ENCODE measurements around the gene PDE1C. TPM values are rescaled to one million over a fixed set of nuclear protein-coding genes. Genes with fewer than 3 reads are reported as not detected.
"Not testable (repeated sequence)": the region's sequence is repeated elsewhere in the genome, so short reads cannot be mapped to it uniquely, and the experiment has no call there.

PDE1C gene
- total and polyA plus RNA-seq, 2 experiments from 2014 or later, result 0.38 to 2.3 TPM

DNA sequence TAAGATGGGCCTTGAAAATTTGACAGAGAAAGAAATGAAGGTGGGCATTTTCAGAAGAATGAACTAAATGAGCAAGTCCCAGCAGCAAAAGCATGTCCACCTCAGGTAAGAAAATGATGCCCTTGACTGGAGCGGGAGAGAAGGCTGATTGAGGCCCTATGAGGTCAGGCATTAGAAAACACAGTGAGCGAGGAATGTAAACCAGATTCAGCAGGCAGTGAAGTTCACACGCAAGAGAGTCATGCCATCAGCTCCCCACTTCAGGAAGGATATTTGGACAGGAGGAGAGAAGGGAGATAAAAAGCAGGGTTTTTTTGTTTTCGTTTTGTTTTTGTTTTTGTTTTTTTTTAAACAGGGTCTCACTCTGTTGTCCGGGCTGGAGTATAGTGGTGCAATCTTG, 216.8 kb downstream of the PDE1C start:
- Histone ChIP-seq H3K4me1 (ENCODE audit: low read depth) (no peaks in the 10 kb centered on the region), H3K36me3 (no peaks in the 10 kb centered on the region), H3K27me3 (no peaks in the 10 kb centered on the region), H3K9me3 (ENCODE audit: low read depth) (no peaks in the 10 kb centered on the region), H3K27ac (no peak overlapping the region), H3K4me3 (no peak overlapping the region)
- DNase-seq (ENCODE audit: low read depth in 1 of 2, low spot score in 1 of 2), result no peak
- TF ChIP-seq, protein P1, sequence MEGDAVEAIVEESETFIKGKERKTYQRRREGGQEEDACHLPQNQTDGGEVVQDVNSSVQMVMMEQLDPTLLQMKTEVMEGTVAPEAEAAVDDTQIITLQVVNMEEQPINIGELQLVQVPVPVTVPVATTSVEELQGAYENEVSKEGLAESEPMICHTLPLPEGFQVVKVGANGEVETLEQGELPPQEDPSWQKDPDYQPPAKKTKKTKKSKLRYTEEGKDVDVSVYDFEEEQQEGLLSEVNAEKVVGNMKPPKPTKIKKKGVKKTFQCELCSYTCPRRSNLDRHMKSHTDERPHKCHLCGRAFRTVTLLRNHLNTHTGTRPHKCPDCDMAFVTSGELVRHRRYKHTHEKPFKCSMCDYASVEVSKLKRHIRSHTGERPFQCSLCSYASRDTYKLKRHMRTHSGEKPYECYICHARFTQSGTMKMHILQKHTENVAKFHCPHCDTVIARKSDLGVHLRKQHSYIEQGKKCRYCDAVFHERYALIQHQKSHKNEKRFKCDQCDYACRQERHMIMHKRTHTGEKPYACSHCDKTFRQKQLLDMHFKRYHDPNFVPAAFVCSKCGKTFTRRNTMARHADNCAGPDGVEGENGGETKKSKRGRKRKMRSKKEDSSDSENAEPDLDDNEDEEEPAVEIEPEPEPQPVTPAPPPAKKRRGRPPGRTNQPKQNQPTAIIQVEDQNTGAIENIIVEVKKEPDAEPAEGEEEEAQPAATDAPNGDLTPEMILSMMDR (IDR thresholded peaks at IDR 0.05; ENCODE audit: low read depth, low read length), result no peak

DNA sequence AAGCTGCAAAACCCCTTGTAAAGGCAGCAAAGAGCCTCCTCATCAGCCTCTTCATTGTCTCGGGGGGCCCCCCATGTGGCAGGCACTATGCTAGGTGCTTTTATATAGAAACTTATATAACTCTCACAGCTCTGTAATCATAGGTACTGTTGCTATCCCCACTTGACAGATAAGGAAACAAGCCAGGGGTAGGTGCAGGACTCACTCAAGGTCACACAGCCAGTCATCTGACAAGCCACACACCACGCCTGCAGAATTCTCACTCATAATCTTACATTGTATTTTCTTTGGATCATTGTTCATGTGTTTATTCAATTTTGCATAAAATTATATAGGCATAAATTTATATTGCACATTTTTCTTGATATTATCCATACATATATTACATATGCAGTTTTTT, 217.7 kb downstream of the PDE1C start:
- no peak for DNase-seq (ENCODE audit: low read depth in 1 of 2, low spot score in 1 of 2)
- H3K9me3 ChIP-seq (ENCODE audit: low read depth), result no peaks in the 10 kb centered on the region
- no peaks in the 10 kb centered on the region for H3K27me3 ChIP-seq
- TF ChIP-seq, protein P1 (IDR thresholded peaks at IDR 0.05; ENCODE audit: low read depth, low read length), result no peak
- no peak overlapping the region for H3K4me3 ChIP-seq
- no peaks in the 10 kb centered on the region for H3K36me3 ChIP-seq
- H3K4me1 ChIP-seq (ENCODE audit: low read depth), result no peaks in the 10 kb centered on the region
- no peak overlapping the region for H3K27ac ChIP-seq

DNA sequence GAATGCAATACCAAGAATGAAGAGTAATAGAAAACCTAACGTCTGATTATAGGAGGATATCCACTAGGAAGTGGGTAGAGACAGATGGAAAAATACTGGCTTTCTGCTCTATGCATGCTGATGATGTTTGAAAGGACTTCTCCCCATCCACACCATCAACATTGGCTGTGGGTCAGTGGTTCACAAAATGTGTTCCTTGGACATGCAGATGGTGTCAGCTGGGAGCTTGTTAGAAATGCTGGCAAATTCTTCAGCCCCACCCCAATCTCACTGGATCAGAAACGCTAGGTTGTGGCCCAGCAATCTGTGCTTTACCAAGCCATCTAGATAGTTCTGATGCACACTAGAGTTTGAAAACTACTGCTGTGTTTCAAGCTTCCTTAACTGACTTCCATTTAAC, 219.1 kb downstream of the PDE1C start:
- no peaks in the 10 kb centered on the region for H3K9me3 ChIP-seq (ENCODE audit: low read depth)
- H3K4me3 ChIP-seq, result no peak overlapping the region
- no peak for DNase-seq (ENCODE audit: low read depth in 1 of 2, low spot score in 1 of 2)
- H3K27me3 ChIP-seq, result no peaks in the 10 kb centered on the region
- no peak overlapping the region for H3K27ac ChIP-seq
- TF ChIP-seq, protein P1 (IDR thresholded peaks at IDR 0.05; ENCODE audit: low read depth, low read length), result no peak
- H3K4me1 ChIP-seq (ENCODE audit: low read depth), result no peaks in the 10 kb centered on the region
- H3K36me3 ChIP-seq, result no peaks in the 10 kb centered on the region

DNA sequence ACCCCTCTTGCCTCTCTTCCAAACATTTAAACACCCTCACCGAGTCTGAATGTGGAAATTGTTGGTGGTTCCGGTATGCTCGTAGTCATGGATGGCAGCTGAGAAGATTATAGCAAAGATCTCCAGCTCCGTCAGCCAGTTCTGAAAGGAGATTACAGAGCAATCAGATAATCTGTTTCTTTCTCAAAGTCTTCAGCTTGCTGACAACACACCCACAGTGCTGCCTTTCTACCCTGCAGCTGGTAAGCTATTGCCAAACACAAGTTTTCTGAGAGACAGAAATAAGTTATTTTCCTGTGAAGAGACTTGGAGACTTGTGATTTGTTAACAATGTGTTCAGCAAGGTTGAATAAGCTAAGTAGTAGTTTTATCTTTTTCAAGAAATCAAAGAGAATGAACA, 219.6 kb downstream of the PDE1C start:
- no peak for DNase-seq (ENCODE audit: low read depth in 1 of 2, low spot score in 1 of 2)
- H3K36me3 ChIP-seq, result no peaks in the 10 kb centered on the region
- H3K9me3 ChIP-seq (ENCODE audit: low read depth), result no peaks in the 10 kb centered on the region
- H3K4me1 ChIP-seq (ENCODE audit: low read depth), result no peaks in the 10 kb centered on the region
- H3K4me3 ChIP-seq, result no peak overlapping the region
- no peak overlapping the region for H3K27ac ChIP-seq
- no peaks in the 10 kb centered on the region for H3K27me3 ChIP-seq
- TF ChIP-seq, protein P1 (IDR thresholded peaks at IDR 0.05; ENCODE audit: low read depth, low read length), result no peak

DNA sequence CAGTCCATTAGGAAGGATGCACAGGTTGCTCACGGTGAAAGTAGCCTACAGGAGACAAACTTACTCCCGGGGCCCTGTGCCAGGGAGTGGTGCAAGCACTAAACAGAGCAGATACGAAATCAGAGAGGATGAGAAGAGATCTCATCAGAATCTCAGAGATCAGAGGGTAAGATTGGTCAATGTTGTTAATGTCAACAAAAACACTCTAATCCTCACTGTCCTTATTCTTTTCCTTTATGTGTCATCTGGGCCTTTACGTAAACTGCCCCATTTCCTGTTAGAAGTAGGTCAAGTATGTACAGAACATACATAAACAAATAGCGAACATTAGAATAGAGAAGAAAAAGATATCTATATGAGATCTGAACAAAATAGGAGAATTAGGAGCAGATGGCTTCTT, 220.1 kb downstream of the PDE1C start:
- Histone ChIP-seq H3K4me3 (no peak overlapping the region), H3K27ac (no peak overlapping the region), H3K9me3 (ENCODE audit: low read depth) (no peaks in the 10 kb centered on the region), H3K27me3 (no peaks in the 10 kb centered on the region), H3K4me1 (ENCODE audit: low read depth) (no peaks in the 10 kb centered on the region), H3K36me3 (no peaks in the 10 kb centered on the region)
- TF ChIP-seq, protein P1 (IDR thresholded peaks at IDR 0.05; ENCODE audit: low read depth, low read length), result no peak
- no peak for DNase-seq (ENCODE audit: low read depth in 1 of 2, low spot score in 1 of 2)

DNA sequence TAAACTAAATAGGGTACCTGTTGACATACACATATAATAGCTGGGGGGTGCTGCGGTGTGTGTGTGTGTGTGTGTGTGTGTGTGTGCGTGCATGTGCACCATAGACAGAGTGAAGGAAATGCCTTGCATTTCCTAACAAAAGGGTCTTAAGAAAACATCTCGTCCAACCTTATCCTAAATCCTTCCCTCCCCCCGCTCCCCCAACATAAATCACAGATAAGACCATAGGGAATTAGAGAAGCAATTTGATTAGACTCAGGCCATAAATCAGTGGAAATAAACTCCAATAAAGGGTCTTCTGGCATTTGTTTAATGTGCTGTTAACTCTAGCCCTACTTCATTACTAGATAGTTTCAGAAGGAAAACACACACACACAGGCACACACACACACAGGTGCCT, 234.7 kb downstream of the PDE1C start:
- H3K9me3 ChIP-seq (ENCODE audit: low read depth), result no peaks in the 10 kb centered on the region
- no peaks in the 10 kb centered on the region for H3K27me3 ChIP-seq
- TF ChIP-seq, protein P1 (IDR thresholded peaks at IDR 0.05; ENCODE audit: low read depth, low read length), result no peak
- no peaks in the 10 kb centered on the region for H3K4me1 ChIP-seq (ENCODE audit: low read depth)
- no peak overlapping the region for H3K4me3 ChIP-seq
- H3K27ac ChIP-seq, result no peak overlapping the region
- H3K36me3 ChIP-seq, result no peaks in the 10 kb centered on the region
- no peak for DNase-seq (ENCODE audit: low read depth in 1 of 2, low spot score in 1 of 2)

DNA sequence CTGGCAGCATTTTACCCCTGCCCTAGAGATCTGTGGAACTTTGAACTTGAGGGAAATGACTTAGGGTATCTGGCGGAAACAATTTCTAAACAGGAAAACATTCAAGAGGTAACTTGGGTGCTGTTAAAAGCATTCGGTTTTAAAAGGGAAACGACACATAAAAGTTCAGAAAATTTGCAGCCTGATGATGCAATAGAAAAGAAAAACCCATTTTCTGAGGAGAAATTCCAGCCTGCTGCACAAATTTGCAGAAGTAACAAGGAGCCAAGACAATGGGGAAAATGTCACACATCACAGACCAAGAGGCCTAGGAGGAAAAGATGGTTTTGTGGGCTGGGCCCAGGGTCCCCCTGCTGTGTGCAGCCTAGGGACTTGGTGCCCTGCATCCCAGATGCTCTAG, 236.6 kb downstream of the PDE1C start:
- not testable (repeated sequence) for H3K4me3 ChIP-seq; H3K9me3 ChIP-seq (ENCODE audit: low read depth); H3K36me3 ChIP-seq; DNase-seq (ENCODE audit: low read depth in 1 of 2, low spot score in 1 of 2); H3K27ac ChIP-seq; H3K27me3 ChIP-seq; H3K4me1 ChIP-seq (ENCODE audit: low read depth)

All from cardiac muscle cell (in vitro differentiated cells and primary cell).